Upper lobe of left lung (tissue), 6 donors: ENCODE data around the gene DDX18. TPM values are rescaled to one million over a fixed set of nuclear protein-coding genes. Genes with fewer than 3 reads are reported as not detected.
"Not testable (repeated sequence)": the region's sequence is repeated elsewhere in the genome, so short reads cannot be mapped to it uniquely, and the experiment has no call there.

ENCODE experiments used
- ATAC-seq, 2 donors: fragments of 200-7000 bp; cut with Tn5 transposase; one replicate each; pipeline ENCODE4 v1.9.1; 2022; ENCODE audit warnings: mild to moderate bottlenecking in 2 of 2, moderate library complexity in 2 of 2; ENCODE audit not compliant: low FRiP score in 2 of 2
- DNase-seq, 2 donors: peaks; one replicate each; pipeline ENCODE4 v3.0.0-alpha.2; 2019 to 2020
- H3K27ac ChIP-seq, 4 donors: fragments of 200-600 bp; sonication (generic); one replicate each; pipeline ENCODE4 v1.5.1; 2016 to 2019
- H3K27me3 ChIP-seq, 4 donors: fragments of 200-600 bp; sonication (generic); one replicate each; pipeline ENCODE4 v1.5.1; 2017 to 2019
- H3K36me3 ChIP-seq, 4 donors: fragments of 200-600 bp; sonication (generic); one replicate each; pipeline ENCODE4 v1.5.1; 2016 to 2019
- H3K4me1 ChIP-seq, 4 donors: fragments of 200-600 bp; sonication (generic); one replicate each; pipeline ENCODE4 v1.5.1; 2018 to 2019
- H3K4me3 ChIP-seq, 4 donors: fragments of 200-600 bp; sonication (generic); one replicate each; pipeline ENCODE4 v1.5.1; 2017 to 2019; ENCODE audit warnings: mild to moderate bottlenecking in 2 of 4, moderate library complexity in 1 of 4
- H3K9me3 ChIP-seq, 4 donors: fragments of 200-600 bp; sonication (generic); one replicate each; pipeline ENCODE4 v1.5.1; 2018 to 2019
- CTCF ChIP-seq, 6 experiments: fragments of 450-650 bp in 4 of 6; fragments of 200-600 bp in 2 of 6; sonication (generic) in 2 of 6; IDR thresholded peaks; one replicate each; pipeline ENCODE4 v1.5.1; 2016 to 2019; ENCODE audit warnings: antibody characterized with exemption in 6 of 6
- EP300 ChIP-seq, 4 donors: sonication (generic); formaldehyde crosslinking; IDR thresholded peaks; one replicate each; pipeline ENCODE4 v1.5.1; 2017; ENCODE audit warnings: antibody characterized with exemption in 4 of 4, control low read depth in 2 of 4
- POLR2A ChIP-seq, 4 donors: fragments of 450-650 bp; IDR thresholded peaks; one replicate each; pipeline ENCODE4 v1.5.1; 2016 to 2017; ENCODE audit warnings: antibody characterized with exemption in 4 of 4, mild to moderate bottlenecking in 2 of 4
- POLR2AphosphoS5 ChIP-seq, 2 donors: sonication (generic); formaldehyde crosslinking; IDR thresholded peaks; one replicate each; pipeline ENCODE4 v1.5.1; 2017; ENCODE audit warnings: antibody characterized with exemption in 2 of 2
- WGBS, 2 donors: methylation state at CpG; one replicate each; pipeline ENCODE4 v1.1.5; 2017 to 2018; 5-methylcytosine and 5-hydroxymethylcytosine counted together
- total RNA-seq, 6 donors: library from RNA; depleted of rRNA in 4 of 6; stranded (reverse); fragments of >200 nt in 4 of 6; gene quantifications; one replicate each; pipeline versions ENCODE4 v1.1.0 to v1.2.1, GENCODE V29; 2016 to 2021
- donor health status: DM: no; HTN: no; CAD: no; lungs with moderate emphysema.
- donor health status: DM: no; HTN: yes; CAD: no; lungs with severe emphysema.

DDX18 gene
- total RNA-seq, 6 donors from 2014 or later, result 16.4 to 65.8 (median 46.7) TPM

- no peak for ATAC-seq
- Histone ChIP-seq H3K4me1 (peaks cover 16 to 23% (median 18%) of the 10 kb centered on the region in 4 donors), H3K9me3 (no peaks in the 10 kb centered on the region), H3K27ac (no peak overlapping the region), H3K4me3 (no peak overlapping the region), H3K36me3 (peaks cover 44 to 64% (median 55%) of the 10 kb centered on the region in 4 donors), H3K27me3 (no peaks in the 10 kb centered on the region)
- WGBS, 2 donors, result 93 to 95% methylated on average over 3 of the region's 3 CpGs
- TF ChIP-seq POLR2A (IDR thresholded peaks at IDR 0.05) (no peak), EP300 (IDR thresholded peaks at IDR 0.05) (no peak), CTCF (IDR thresholded peaks at IDR 0.05) (no peak), POLR2AphosphoS5 (IDR thresholded peaks at IDR 0.05) (no peak)
- no peak for DNase-seq
Measured at GRCh38 chr2:117818921-117819320, 4.4 kb downstream of the DDX18 start.

DNA sequence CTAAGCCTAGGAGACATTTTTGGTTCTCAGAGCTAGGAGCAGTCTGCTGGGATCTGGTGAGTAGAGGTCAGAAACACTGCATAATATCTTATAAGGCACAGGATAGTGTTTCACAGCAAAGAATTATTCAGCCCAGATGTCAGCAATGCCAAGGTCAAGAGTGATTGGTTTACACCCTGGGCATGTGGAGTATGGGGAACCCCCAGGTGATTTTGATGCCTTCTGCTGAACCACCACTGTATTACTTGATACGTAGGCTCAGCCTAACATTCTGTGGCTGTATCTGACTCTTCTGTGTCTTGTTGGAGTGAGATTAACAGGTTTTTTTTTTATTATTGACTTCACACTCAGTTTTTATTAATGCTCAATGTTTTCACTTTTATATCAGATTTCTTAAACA lies 6.0 kb downstream of the DDX18 start:
- Histone ChIP-seq H3K9me3 (no peaks in the 10 kb centered on the region), H3K36me3 (peaks cover 51 to 79% (median 69%) of the 10 kb centered on the region in 4 donors), H3K27me3 (no peaks in the 10 kb centered on the region), H3K4me1 (peaks cover 9 to 18% (median 13%) of the 10 kb centered on the region in 4 donors), H3K27ac (no peak overlapping the region), H3K4me3 (no peak overlapping the region)
- DNase-seq (no peak), ATAC-seq (no peak)
- TF ChIP-seq POLR2A (IDR thresholded peaks at IDR 0.05) (no peak), CTCF (IDR thresholded peaks at IDR 0.05) (no peak), POLR2AphosphoS5 (IDR thresholded peaks at IDR 0.05) (no peak), EP300 (IDR thresholded peaks at IDR 0.05) (no peak)
- 85 to 90% methylated on average over 1 of the region's 1 CpG for WGBS, 2 donors

DNA sequence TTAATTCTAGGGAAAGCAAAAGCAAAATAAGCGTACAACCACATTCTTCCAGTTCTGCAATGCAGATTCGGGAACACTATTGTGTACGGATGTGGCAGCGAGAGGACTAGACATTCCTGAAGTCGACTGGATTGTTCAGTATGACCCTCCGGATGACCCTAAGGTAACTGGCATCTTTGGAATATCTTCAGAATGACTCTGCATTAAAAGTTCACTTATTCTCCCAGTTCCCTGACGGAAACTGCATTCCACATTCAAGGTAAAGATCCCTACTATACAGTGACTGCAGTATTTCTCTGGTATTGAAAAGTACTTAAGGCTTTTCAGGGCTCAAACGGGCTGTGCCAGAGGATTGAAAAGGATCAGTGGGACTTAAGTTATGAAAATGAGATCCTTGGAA lies 10.9 kb downstream of the DDX18 start:
- H3K4me3 ChIP-seq, result no peak overlapping the region
- H3K36me3 ChIP-seq, result peaks cover 64 to 100% (median 92%) of the 10 kb centered on the region in 4 donors
- H3K9me3 ChIP-seq, result no peaks in the 10 kb centered on the region
- no peaks in the 10 kb centered on the region for H3K4me1 ChIP-seq
- H3K27ac ChIP-seq, result no peak overlapping the region
- H3K27me3 ChIP-seq, result no peaks in the 10 kb centered on the region
- WGBS, 2 donors, result 81 to 91% methylated on average over 8 of the region's 8 CpGs
- no peak for DNase-seq
- no peak for ATAC-seq
- no peak for TF ChIP-seq EP300 (IDR thresholded peaks at IDR 0.05)
- no peak for TF ChIP-seq CTCF (IDR thresholded peaks at IDR 0.05)
- TF ChIP-seq POLR2AphosphoS5 (IDR thresholded peaks at IDR 0.05), result no peak
- no peak for TF ChIP-seq POLR2A (IDR thresholded peaks at IDR 0.05)

DNA sequence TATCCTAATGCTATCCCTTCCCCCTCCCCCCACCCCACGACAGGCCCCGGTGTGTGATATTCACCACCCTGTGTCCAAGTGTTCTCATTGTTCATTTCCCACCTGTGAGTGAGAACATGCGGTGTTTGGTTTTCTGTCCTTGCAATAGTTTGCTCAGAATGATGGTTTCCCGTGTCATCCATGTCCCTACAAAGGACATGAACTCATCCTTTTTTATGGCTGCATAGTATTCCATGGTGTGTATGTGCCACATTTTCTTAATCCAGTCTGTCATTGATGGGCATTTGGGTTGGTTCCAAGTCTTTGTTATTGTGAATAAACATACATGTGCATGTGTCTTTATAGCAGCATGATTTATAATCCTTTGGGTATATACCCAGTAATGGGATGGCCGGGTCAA lies 13.0 kb downstream of the DDX18 start:
- not testable (repeated sequence) for DNase-seq, H3K27ac ChIP-seq, H3K27me3 ChIP-seq, H3K4me3 ChIP-seq, H3K9me3 ChIP-seq, H3K4me1 ChIP-seq, ATAC-seq
- 94 to 97% methylated on average over 5 of the region's 5 CpGs for WGBS, 2 donors
- H3K36me3 ChIP-seq, result peaks cover 45 to 96% (median 77%) of the 10 kb centered on the region in 4 donors

DNA sequence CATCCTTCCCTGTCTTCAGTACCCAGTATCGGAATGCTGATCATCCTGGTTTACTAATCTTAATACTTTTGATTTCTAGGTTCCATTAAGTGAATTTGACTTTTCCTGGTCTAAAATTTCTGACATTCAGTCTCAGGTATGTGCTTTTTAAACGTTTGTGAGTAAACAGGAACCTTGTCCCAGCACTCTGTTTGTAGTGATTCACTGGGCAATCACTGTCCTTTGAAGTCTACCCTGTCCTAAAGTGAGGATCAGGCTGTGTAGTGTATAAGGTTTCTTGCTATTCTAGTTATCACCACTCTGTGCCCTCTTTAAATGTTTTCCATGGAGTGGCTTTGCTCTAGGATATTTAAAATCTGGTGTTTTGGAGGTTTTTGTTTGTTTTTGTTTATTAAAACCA lies 14.4 kb downstream of the DDX18 start:
- no peak overlapping the region for H3K27ac ChIP-seq
- 73 to 80% methylated on average over 2 of the region's 2 CpGs for WGBS, 2 donors
- DNase-seq (no peak), ATAC-seq (no peak)
- no peak overlapping the region for H3K4me3 ChIP-seq
- no peaks in the 10 kb centered on the region for H3K9me3 ChIP-seq
- TF ChIP-seq EP300 (IDR thresholded peaks at IDR 0.05) (no peak), POLR2A (IDR thresholded peaks at IDR 0.05) (no peak), CTCF (IDR thresholded peaks at IDR 0.05) (no peak), POLR2AphosphoS5 (IDR thresholded peaks at IDR 0.05) (no peak)
- no peaks in the 10 kb centered on the region for H3K4me1 ChIP-seq
- no peaks in the 10 kb centered on the region for H3K27me3 ChIP-seq
- H3K36me3 ChIP-seq, result peaks cover 41 to 91% (median 67%) of the 10 kb centered on the region in 4 donors
